ENCODE data around the gene FAM83E.
"Not testable (repeated sequence)": the region's sequence is repeated elsewhere in the genome, so short reads cannot be mapped to it uniquely, and the experiment has no call there.

FAM83E gene

GRCh38 chr19:48614436-48615230, at the start of gene FAM83E:
Gene FAM83E, minus strand, starts transcription at chr19:48615076. Its CDS starts 1,704 bp downstream, at chr19:48613372.
- H3K9ac ChIP-seq (ENCODE audit: low read length), result peak within 1 kb of the TSS; percentile 98

GRCh38 chr19:48664476-48664875, 49.6 kb upstream of the FAM83E start:
- peaks cover 9% of the 10 kb centered on the region for H3K4me1 ChIP-seq (ENCODE audit: control insufficient read depth, insufficient read depth, low read length)
- no peak overlapping the region for H3K4me3 ChIP-seq (ENCODE audit: low read length)
- H3K9me3 ChIP-seq (ENCODE audit: control insufficient read depth, low read length), result no peaks in the 10 kb centered on the region
- H3K36me3 ChIP-seq (ENCODE audit: control insufficient read depth, insufficient read depth, low read length), result no peaks in the 10 kb centered on the region
- no peaks in the 10 kb centered on the region for H3K27me3 ChIP-seq (ENCODE audit: control insufficient read depth, insufficient read depth, low read length)
- no peak overlapping the region for H3K9ac ChIP-seq (ENCODE audit: low read length)

More at GRCh38 chr19:48614436-48615230, at the start of gene FAM83E:
- no peaks in the 10 kb centered on the region for H3K27me3 ChIP-seq (ENCODE audit: control insufficient read depth, insufficient read depth, low read length)
- peaks cover 43% of the 10 kb centered on the region for H3K4me1 ChIP-seq (ENCODE audit: control insufficient read depth, insufficient read depth, low read length)
- peak within 1 kb of the TSS; percentile 90 for H3K4me3 ChIP-seq (ENCODE audit: low read length)
- H3K9me3 ChIP-seq (ENCODE audit: control insufficient read depth, low read length), result no peaks in the 10 kb centered on the region
- peaks cover 33% of the 10 kb centered on the region for H3K36me3 ChIP-seq (ENCODE audit: control insufficient read depth, insufficient read depth, low read length)

GRCh38 chr19:48663667-48664066, 48.8 kb upstream of the FAM83E start:
- Histone ChIP-seq H3K4me1 (ENCODE audit: control insufficient read depth, insufficient read depth, low read length) (peaks cover 9% of the 10 kb centered on the region), H3K4me3 (ENCODE audit: low read length) (no peak overlapping the region), H3K9ac (ENCODE audit: low read length) (no peak overlapping the region), H3K9me3 (ENCODE audit: control insufficient read depth, low read length) (no peaks in the 10 kb centered on the region), H3K36me3 (ENCODE audit: control insufficient read depth, insufficient read depth, low read length) (no peaks in the 10 kb centered on the region), H3K27me3 (ENCODE audit: control insufficient read depth, insufficient read depth, low read length) (no peaks in the 10 kb centered on the region)

GRCh38 chr19:48661711-48662090, 46.8 kb upstream of the FAM83E start:
- Histone ChIP-seq H3K9ac (ENCODE audit: low read length) (no peak overlapping the region), H3K4me1 (ENCODE audit: control insufficient read depth, insufficient read depth, low read length) (peaks cover 9% of the 10 kb centered on the region), H3K36me3 (ENCODE audit: control insufficient read depth, insufficient read depth, low read length) (no peaks in the 10 kb centered on the region), H3K27me3 (ENCODE audit: control insufficient read depth, insufficient read depth, low read length) (no peaks in the 10 kb centered on the region), H3K9me3 (ENCODE audit: control insufficient read depth, low read length) (no peaks in the 10 kb centered on the region), H3K4me3 (ENCODE audit: low read length) (no peak overlapping the region)

GRCh38 chr19:48660852-48661710, 46.2 kb upstream of the FAM83E start:
- no peaks in the 10 kb centered on the region for H3K9me3 ChIP-seq (ENCODE audit: control insufficient read depth, low read length)
- peaks cover 9% of the 10 kb centered on the region for H3K4me1 ChIP-seq (ENCODE audit: control insufficient read depth, insufficient read depth, low read length)
- H3K4me3 ChIP-seq (ENCODE audit: low read length), result no peak overlapping the region
- no peaks in the 10 kb centered on the region for H3K27me3 ChIP-seq (ENCODE audit: control insufficient read depth, insufficient read depth, low read length)
- H3K36me3 ChIP-seq (ENCODE audit: control insufficient read depth, insufficient read depth, low read length), result no peaks in the 10 kb centered on the region
- H3K9ac ChIP-seq (ENCODE audit: low read length), result no peak overlapping the region

- Histone ChIP-seq H3K9ac (ENCODE audit: low read length) (no peak overlapping the region), H3K4me1 (ENCODE audit: control insufficient read depth, insufficient read depth, low read length) (peaks cover 9% of the 10 kb centered on the region), H3K4me3 (ENCODE audit: low read length) (no peak overlapping the region), H3K27me3 (ENCODE audit: control insufficient read depth, insufficient read depth, low read length) (no peaks in the 10 kb centered on the region), H3K9me3 (ENCODE audit: control insufficient read depth, low read length) (no peaks in the 10 kb centered on the region), H3K36me3 (ENCODE audit: control insufficient read depth, insufficient read depth, low read length) (no peaks in the 10 kb centered on the region)
Observed at GRCh38 chr19:48659768-48660167, 44.9 kb upstream of the FAM83E start.

GRCh38 chr19:48658483-48658882, 43.6 kb upstream of the FAM83E start:
- Histone ChIP-seq H3K9me3 (ENCODE audit: control insufficient read depth, low read length) (no peaks in the 10 kb centered on the region), H3K4me1 (ENCODE audit: control insufficient read depth, insufficient read depth, low read length) (peaks cover 9% of the 10 kb centered on the region), H3K36me3 (ENCODE audit: control insufficient read depth, insufficient read depth, low read length) (no peaks in the 10 kb centered on the region), H3K4me3 (ENCODE audit: low read length) (no peak overlapping the region), H3K27me3 (ENCODE audit: control insufficient read depth, insufficient read depth, low read length) (no peaks in the 10 kb centered on the region), H3K9ac (ENCODE audit: low read length) (no peak overlapping the region)

GRCh38 chr19:48657828-48658227, 43.0 kb upstream of the FAM83E start:
- H3K4me1 ChIP-seq (ENCODE audit: control insufficient read depth, insufficient read depth, low read length); H3K4me3 ChIP-seq (ENCODE audit: low read length); H3K9me3 ChIP-seq (ENCODE audit: control insufficient read depth, low read length); H3K27me3 ChIP-seq (ENCODE audit: control insufficient read depth, insufficient read depth, low read length); H3K36me3 ChIP-seq (ENCODE audit: control insufficient read depth, insufficient read depth, low read length); H3K9ac ChIP-seq (ENCODE audit: low read length): not testable (repeated sequence)

GRCh38 chr19:48656840-48657474, 42.1 kb upstream of the FAM83E start:
- no peak overlapping the region for H3K4me3 ChIP-seq (ENCODE audit: low read length)
- no peaks in the 10 kb centered on the region for H3K36me3 ChIP-seq (ENCODE audit: control insufficient read depth, insufficient read depth, low read length)
- H3K9me3 ChIP-seq (ENCODE audit: control insufficient read depth, low read length), result no peaks in the 10 kb centered on the region
- H3K27me3 ChIP-seq (ENCODE audit: control insufficient read depth, insufficient read depth, low read length), result no peaks in the 10 kb centered on the region
- peaks cover 9% of the 10 kb centered on the region for H3K4me1 ChIP-seq (ENCODE audit: control insufficient read depth, insufficient read depth, low read length)
- no peak overlapping the region for H3K9ac ChIP-seq (ENCODE audit: low read length)

GRCh38 chr19:48654299-48655059, 39.6 kb upstream of the FAM83E start:
- Histone ChIP-seq H3K9me3 (ENCODE audit: control insufficient read depth, low read length) (no peaks in the 10 kb centered on the region), H3K36me3 (ENCODE audit: control insufficient read depth, insufficient read depth, low read length) (no peaks in the 10 kb centered on the region), H3K9ac (ENCODE audit: low read length) (no peak overlapping the region), H3K27me3 (ENCODE audit: control insufficient read depth, insufficient read depth, low read length) (no peaks in the 10 kb centered on the region), H3K4me1 (ENCODE audit: control insufficient read depth, insufficient read depth, low read length) (no peaks in the 10 kb centered on the region), H3K4me3 (ENCODE audit: low read length) (no peak overlapping the region)

- H3K4me1 ChIP-seq (ENCODE audit: control insufficient read depth, insufficient read depth, low read length), result no peaks in the 10 kb centered on the region
- H3K27me3 ChIP-seq (ENCODE audit: control insufficient read depth, insufficient read depth, low read length), result no peaks in the 10 kb centered on the region
- no peaks in the 10 kb centered on the region for H3K36me3 ChIP-seq (ENCODE audit: control insufficient read depth, insufficient read depth, low read length)
- H3K9ac ChIP-seq (ENCODE audit: low read length), result no peak overlapping the region
- no peaks in the 10 kb centered on the region for H3K9me3 ChIP-seq (ENCODE audit: control insufficient read depth, low read length)
- no peak overlapping the region for H3K4me3 ChIP-seq (ENCODE audit: low read length)
Observed at GRCh38 chr19:48651683-48652048, 36.8 kb upstream of the FAM83E start.

Data from mucosa of stomach (tissue), 1 donor.